IMR-90 (cell line): Measurements from ENCODE around the gene PUS7L.

Experiments
- CEBPB ChIP-seq: IDR thresholded peaks from 2 replicates; pipeline ENCODE4 v1.6.1; 2012; ENCODE audit warnings: low read depth, low read length, improper control_type of control experiment
- CHD1 ChIP-seq: IDR thresholded peaks from 2 replicates; pipeline ENCODE4 v1.6.1; 2012; ENCODE audit warnings: low read depth, low read length, improper control_type of control experiment
- CTCF ChIP-seq: conservative IDR thresholded peaks from 2 replicates; pipeline ENCODE4 v1.5.1; 2012; ENCODE audit warnings: mild to moderate bottlenecking, low read depth, low read length, improper control_type of control experiment
- FOS ChIP-seq: fragments of 150-350 bp; IDR thresholded peaks from 2 replicates; pipeline ENCODE4 v1.6.1; 2016; ENCODE audit warnings: low read depth, low read length
- MAFK ChIP-seq: IDR thresholded peaks from 2 replicates; pipeline ENCODE4 v1.6.1; 2012; ENCODE audit warnings: low read depth, low read length, improper control_type of control experiment
- MXI1 ChIP-seq: IDR thresholded peaks from 2 replicates; pipeline ENCODE4 v1.6.1; 2012; ENCODE audit warnings: low read depth, mild to moderate bottlenecking, low read length, moderate library complexity, borderline replicate concordance
- POLR2A ChIP-seq: IDR thresholded peaks from 2 replicates; pipeline ENCODE4 v1.6.1; 2012; ENCODE audit warnings: mild to moderate bottlenecking, low read depth, low read length
- RAD21 ChIP-seq: IDR thresholded peaks from 2 replicates; pipeline ENCODE4 v1.6.1; 2012; ENCODE audit warnings: low read length, improper control_type of control experiment
- SMC3 ChIP-seq: fragments of 150-350 bp; IDR thresholded peaks from 2 replicates; pipeline ENCODE4 v1.6.1; 2016; ENCODE audit warnings: low read depth, mild to moderate bottlenecking, antibody characterized with exemption, low read length, moderate library complexity
- USF2 ChIP-seq: fragments of 150-350 bp; IDR thresholded peaks from 2 replicates; pipeline ENCODE4 v1.6.1; 2017; ENCODE audit warnings: mild to moderate bottlenecking, antibody characterized with exemption, low read length, low read depth

GRCh38 chr12:43711348-43711747, 47.2 kb downstream of the PUS7L start:
- TF ChIP-seq CTCF = no peak
- TF ChIP-seq POLR2A = no peak
- no peak for TF ChIP-seq CHD1
- no peak for TF ChIP-seq MXI1
- no peak for TF ChIP-seq FOS
- TF ChIP-seq RAD21 = no peak
- no peak for TF ChIP-seq MAFK
- no peak for TF ChIP-seq USF2
- TF ChIP-seq CEBPB = no peak
- no peak for TF ChIP-seq SMC3
